Activated T-cell treated with anti-CD3 and anti-CD28 coated beads, Interleukin-2, amount 50 U/mL, for 24 hours (primary cell): ENCODE measurements around the gene CROCC2.

Source experiments
- DNase-seq: peaks from one replicate; pipeline ENCODE4 v3.0.0-alpha.2; 2020
- H3K27ac Mint-ChIP-seq: 2 replicates; pipeline ENCODE4 v1.8.0; 2020; ENCODE audit warnings: mild to moderate bottlenecking, mixed read lengths
- H3K27me3 Mint-ChIP-seq: 2 replicates; pipeline ENCODE4 v1.8.0; 2020; ENCODE audit warnings: mixed read lengths
- H3K36me3 Mint-ChIP-seq: 2 replicates; pipeline ENCODE4 v1.8.0; 2020; ENCODE audit warnings: low read depth, mixed read lengths
- H3K4me1 Mint-ChIP-seq: 2 replicates; pipeline ENCODE4 v1.8.0; 2020; ENCODE audit warnings: low read depth, mixed read lengths
- H3K4me3 Mint-ChIP-seq: 2 replicates; pipeline ENCODE4 v1.8.0; 2020; ENCODE audit warnings: mild to moderate bottlenecking, moderate library complexity, mixed read lengths
- H3K9me3 Mint-ChIP-seq: 2 replicates; pipeline ENCODE4 v1.8.0; 2020; ENCODE audit warnings: mixed read lengths

CROCC2 gene

DNA sequence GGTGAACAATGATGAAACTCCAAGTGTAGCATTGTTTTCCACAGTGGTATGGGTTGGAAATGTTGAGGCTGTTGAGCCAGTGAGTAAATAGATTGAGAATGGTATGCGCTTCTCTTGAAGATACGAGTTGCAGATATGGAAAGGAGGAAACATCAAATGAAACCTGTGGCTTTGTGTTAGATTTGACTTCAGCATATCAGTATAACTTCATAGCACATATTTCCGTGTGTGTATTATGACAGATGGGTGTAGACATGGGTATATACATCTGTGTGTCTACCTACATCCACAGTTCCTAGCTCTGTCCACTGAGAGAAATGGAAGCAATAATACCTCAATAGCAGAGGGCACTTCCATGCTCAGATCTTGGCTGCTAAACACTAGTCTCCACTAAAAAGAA lies 100.3 kb downstream of the CROCC2 start:
- peaks cover 44% of the 10 kb centered on the region for H3K4me1 Mint-ChIP-seq
- peak overlapping the region; percentile 2 for H3K27ac Mint-ChIP-seq
- H3K27me3 Mint-ChIP-seq: no peaks in the 10 kb centered on the region
- no peak overlapping the region for H3K4me3 Mint-ChIP-seq
- DNase-seq: no peak
- H3K9me3 Mint-ChIP-seq: peaks cover 24% of the 10 kb centered on the region
- peaks cover 17% of the 10 kb centered on the region for H3K36me3 Mint-ChIP-seq

DNA sequence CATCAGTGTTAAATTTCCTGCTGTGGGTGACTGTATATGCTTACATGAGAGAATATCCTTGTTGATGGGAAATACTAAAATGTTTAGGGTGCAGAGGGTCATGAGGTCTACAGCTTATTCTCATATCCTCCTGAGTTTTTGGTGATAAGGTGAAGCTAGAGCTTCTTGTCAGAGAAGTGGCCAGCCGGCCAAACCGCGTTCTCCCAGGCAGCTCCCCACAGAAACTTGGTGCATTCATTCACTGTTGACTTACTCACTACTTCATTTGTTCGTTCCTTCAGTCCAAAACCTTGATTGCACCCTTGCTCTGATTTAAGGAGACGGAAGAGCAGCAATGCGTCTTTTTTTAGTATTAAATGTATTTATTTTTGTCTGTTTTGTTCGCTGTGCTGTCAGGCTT lies 101.0 kb downstream of the CROCC2 start:
- no peak for DNase-seq
- Mint-ChIP-seq H3K27ac (peak overlapping the region; percentile 2), H3K27me3 (no peaks in the 10 kb centered on the region), H3K9me3 (peaks cover 24% of the 10 kb centered on the region), H3K4me3 (no peak overlapping the region), H3K4me1 (peaks cover 47% of the 10 kb centered on the region), H3K36me3 (peaks cover 17% of the 10 kb centered on the region)

DNA sequence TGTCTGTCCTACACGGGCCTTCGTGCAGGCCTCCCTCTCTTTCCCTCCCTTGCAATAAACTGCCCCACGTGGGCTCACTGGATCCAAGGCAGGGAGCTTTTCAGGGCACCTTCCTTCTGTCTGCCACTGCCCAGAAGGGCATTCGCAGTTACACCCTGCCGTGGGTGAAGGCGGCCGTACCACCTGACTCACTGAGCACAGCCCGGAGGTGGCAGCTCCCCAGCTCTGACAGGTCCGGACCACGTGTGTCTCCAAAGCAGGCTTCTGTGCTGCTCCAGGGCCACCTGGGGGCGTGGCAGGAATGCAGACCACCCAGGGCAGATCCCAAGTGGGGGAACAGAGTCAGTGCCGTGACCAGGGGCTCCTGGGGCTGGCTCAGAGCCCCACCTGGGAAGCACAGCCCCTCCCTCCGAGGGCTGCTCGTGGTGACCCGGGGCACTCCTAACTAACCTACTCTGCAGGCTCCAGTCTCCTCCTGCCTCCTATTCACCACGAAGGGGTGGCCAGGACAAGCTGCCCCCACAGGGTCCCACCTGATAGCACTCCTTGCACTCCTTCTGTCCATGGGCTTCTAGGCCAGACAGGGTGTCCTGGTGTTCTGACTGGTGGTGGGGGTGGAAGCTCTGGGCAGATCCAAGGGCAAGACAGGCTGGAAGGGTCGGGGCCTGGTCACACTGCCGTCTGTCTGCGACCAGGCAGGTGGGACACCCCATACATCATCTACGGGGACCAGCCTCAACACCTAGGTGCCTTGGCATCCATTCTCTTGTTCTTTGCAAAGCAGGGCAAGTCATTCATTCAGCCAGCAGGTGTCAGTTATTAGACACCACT lies 102.0 kb downstream of the CROCC2 start:
- no peak overlapping the region for H3K27ac Mint-ChIP-seq
- DNase-seq: peak; percentile 30

DNA sequence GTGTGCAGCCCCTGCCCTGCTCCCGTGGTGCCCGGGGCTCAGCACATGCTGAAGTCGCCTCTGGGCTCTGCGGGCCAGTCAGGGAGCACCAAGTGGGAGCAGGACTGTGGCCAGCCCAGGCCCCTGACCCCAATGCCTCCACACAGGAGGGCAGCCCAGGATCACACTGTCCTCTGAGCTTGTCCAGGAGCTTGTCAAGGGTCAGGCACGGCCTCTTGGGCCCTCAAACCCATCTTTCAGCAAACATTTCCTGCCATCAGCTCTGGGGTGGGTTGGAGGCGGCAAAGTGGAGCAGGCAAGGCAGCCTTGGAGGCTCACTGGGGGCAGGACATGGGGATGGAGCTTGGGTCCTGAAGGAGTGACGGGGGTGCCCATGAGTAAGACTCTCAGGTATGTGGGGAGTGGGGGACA lies 102.6 kb downstream of the CROCC2 start:
- H3K9me3 Mint-ChIP-seq: peaks cover 17% of the 10 kb centered on the region
- no peaks in the 10 kb centered on the region for H3K27me3 Mint-ChIP-seq
- peak overlapping the region; percentile 79 for H3K27ac Mint-ChIP-seq
- peaks cover 52% of the 10 kb centered on the region for H3K4me1 Mint-ChIP-seq
- peak overlapping the region; percentile 27 for H3K4me3 Mint-ChIP-seq
- peaks cover 12% of the 10 kb centered on the region for H3K36me3 Mint-ChIP-seq
- DNase-seq: peak; percentile 28

More for the DNA sequence above, 102.0 kb downstream of the CROCC2 start:
- H3K36me3 Mint-ChIP-seq: peaks cover 17% of the 10 kb centered on the region
- H3K27me3 Mint-ChIP-seq: no peaks in the 10 kb centered on the region
- peaks cover 23% of the 10 kb centered on the region for H3K9me3 Mint-ChIP-seq
- peaks cover 52% of the 10 kb centered on the region for H3K4me1 Mint-ChIP-seq
- H3K4me3 Mint-ChIP-seq: no peak overlapping the region

DNA sequence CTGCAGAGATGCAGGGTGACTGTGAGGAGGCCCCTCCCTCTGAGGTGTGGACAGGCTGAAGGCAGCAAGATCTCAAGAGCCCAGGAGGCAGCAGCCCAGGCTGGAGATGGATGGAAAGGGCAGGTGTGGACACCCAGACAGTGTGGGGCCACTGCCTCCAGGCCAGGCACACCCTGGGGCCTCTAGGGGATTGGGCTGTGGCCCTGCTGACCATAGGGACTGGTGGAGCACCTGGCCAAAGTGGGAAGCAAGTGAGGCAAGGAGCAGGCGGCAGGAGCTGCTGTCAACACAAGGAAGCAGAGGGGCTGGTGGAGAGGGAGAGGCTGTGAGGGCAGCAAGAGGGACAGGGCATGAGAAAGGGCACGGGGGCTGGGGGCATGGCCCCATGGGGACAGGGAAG lies 103.1 kb downstream of the CROCC2 start:
- H3K27ac Mint-ChIP-seq: peak overlapping the region; percentile 79
- peaks cover 52% of the 10 kb centered on the region for H3K4me1 Mint-ChIP-seq
- DNase-seq: no peak

DNA sequence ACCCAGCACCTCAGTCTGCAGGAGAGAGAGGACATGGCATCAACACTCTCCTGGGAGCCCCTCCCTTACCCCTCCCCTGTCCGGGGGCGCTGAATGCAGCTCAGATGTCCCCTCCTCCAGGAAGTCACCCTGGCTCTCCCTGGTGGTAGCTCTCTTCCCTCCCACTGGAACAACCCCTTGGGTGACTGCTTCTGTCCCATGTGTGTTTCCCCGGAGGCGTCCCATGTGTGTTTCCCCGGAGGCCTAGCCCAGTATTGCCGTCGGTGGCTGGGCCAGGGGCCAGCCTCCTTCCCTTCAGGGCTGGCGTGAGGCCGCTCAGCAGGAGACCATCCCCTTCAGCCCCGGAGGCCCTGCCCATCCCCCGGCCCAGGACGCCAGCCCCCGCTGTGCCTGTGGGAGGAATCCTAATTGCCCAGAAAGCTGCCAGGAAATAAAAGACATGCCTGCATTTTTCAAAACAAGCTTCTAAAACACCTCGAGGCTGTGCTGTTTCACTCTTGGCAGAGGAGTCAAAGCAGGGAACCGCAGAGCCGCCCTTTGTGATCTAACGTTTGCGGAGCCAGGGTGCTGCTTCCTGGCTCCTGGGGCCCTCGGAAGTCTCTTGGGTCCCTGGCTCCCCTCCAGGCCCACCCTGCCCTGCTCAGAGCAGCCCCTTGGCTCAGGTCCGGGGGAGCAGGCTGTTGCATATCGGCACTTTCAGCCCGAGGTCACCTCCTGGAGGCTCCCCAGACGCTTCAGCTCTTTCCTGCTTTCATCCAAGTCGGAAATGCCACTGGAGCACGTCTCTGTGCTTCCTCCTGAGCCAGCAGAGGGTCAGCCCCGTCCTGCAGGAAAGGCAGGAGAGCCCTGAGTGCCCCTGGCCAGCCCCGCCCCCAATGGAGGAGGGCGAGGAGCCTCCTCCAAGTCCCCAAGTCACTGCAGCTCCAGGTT lies 103.7 kb downstream of the CROCC2 start:
- Mint-ChIP-seq H3K27me3 (no peaks in the 10 kb centered on the region), H3K9me3 (peaks cover 12% of the 10 kb centered on the region), H3K4me1 (peaks cover 52% of the 10 kb centered on the region), H3K36me3 (peaks cover 9% of the 10 kb centered on the region), H3K4me3 (peak overlapping the region; percentile 49), H3K27ac (peak overlapping the region; percentile 79)
- peak; percentile 65 for DNase-seq

More for the DNA sequence above, 103.1 kb downstream of the CROCC2 start:
- Mint-ChIP-seq H3K36me3 (peaks cover 9% of the 10 kb centered on the region), H3K4me3 (peak overlapping the region; percentile 27), H3K9me3 (peaks cover 13% of the 10 kb centered on the region), H3K27me3 (no peaks in the 10 kb centered on the region)

DNA sequence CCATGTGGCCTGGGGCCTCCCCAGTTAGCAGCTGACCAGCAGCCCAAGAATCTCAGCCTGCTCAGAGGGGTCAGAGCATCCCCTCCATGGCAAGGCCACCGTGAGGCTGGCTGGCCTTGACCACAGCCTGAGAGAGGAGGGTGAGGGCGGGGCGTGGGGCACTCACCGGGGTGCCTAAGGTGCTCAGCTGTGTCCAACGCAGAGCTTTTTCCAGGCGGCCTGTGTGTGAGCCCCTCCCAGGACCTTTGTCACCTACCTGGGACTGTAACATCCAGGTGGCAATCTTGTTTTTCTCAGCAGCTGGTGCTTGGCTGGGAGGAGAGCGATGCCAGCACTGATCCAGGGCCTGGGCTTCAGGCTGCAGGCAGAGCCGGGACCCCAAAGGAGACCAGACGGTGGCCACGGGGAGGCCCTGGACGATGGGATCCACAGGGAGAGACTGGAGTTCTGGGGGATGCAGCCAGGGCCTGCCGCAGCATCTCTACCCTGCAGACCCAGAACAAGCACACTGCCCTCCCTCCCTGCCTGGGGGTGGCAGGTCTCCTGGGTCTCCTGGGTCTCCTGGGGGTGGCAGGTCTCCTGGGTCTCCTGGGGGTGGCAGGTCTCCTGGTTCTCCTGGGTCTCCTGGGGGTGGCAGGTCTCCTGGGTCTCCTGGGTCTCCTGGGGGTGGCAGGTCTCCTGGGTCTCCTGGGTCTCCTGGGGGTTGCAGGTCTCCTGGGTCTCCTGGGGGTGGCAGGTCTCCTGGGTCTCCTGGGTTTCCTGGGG lies 104.6 kb downstream of the CROCC2 start:
- Mint-ChIP-seq H3K4me1 (peaks cover 52% of the 10 kb centered on the region), H3K27me3 (no peaks in the 10 kb centered on the region), H3K27ac (peak overlapping the region; percentile 79), H3K4me3 (peak overlapping the region; percentile 49), H3K9me3 (peaks cover 6% of the 10 kb centered on the region), H3K36me3 (peaks cover 4% of the 10 kb centered on the region)
- DNase-seq: no peak

DNA sequence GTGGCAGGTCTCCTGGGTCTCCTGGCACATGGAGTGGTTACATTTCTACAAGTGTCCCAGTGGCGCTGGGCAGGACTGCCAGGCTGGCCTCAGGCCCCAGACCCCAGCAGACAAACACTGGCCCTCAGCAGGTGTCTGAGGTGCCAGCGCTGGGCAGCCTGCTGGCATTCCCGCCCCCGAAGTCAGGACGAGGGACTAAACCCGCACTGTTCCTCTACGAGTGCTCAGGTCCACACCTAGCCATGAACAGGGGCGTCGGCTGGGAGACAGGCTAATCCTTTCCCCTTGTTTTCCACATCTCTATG lies 105.1 kb downstream of the CROCC2 start:
- DNase-seq: peak; percentile 37
- no peaks in the 10 kb centered on the region for H3K27me3 Mint-ChIP-seq
- peaks cover 50% of the 10 kb centered on the region for H3K4me1 Mint-ChIP-seq
- H3K36me3 Mint-ChIP-seq: no peaks in the 10 kb centered on the region
- H3K9me3 Mint-ChIP-seq: peaks cover under 1% of the 10 kb centered on the region
- no peak overlapping the region for H3K4me3 Mint-ChIP-seq
- H3K27ac Mint-ChIP-seq: no peak overlapping the region

DNA sequence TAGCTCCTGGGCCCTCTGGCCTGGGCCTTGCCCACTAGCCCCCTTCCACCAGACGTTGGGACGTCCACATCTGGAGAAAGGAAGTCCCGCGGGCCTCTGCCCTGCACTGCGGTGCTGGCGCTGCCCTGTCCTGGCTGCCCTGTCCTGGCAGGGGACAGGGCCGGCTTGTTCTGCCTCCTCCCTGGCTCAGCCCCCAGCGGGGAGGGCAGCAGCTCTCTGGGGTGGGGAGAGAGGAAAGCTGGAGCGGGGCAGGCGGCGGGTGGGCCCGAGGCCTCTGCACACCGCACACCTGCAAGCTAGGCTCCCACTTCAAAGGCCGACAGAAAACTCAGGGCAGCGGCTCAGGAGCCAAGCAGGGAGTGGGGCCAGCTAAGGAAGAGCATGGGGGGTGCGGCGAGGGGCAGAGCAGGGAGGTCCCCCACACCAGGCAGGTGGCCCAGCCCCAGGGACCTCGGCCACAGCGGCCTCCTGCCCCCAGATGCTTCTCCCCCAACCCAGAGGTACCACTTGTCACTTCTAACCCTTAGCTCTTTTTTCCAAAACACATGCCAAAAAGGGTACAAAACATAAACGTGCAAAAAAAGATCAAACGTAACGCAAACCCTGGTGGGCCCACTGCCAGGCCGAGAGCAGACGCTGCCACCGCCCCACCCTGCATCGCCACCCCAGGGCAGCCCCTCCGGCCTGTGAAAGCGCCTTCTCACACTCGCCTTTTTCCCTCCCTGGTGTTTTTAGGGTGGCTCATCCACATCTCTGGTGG lies 105.8 kb downstream of the CROCC2 start:
- no peaks in the 10 kb centered on the region for H3K27me3 Mint-ChIP-seq

DNA sequence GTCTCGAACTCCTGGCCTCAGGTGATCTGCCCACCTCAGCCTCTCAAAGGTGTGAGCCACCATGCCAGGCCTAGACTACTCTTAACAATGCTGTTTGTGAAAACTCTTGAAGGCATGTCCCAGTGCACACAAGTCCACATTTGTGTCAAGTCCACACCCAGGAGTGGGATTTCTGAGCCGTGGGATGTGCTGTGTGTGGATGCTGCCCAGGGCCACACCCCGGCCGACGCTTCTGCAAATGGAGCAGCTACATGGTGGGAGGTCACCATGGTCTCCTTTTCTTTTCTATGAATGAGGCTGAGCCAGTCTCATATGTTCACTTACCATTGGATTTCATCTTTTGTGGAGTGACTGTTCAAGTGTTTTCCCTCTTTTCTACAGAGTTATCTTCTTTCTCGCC lies 108.1 kb downstream of the CROCC2 start:
- no peak overlapping the region for H3K4me3 Mint-ChIP-seq
- no peak for DNase-seq
- no peaks in the 10 kb centered on the region for H3K36me3 Mint-ChIP-seq
- H3K4me1 Mint-ChIP-seq: peaks cover 31% of the 10 kb centered on the region
- H3K9me3 Mint-ChIP-seq: no peaks in the 10 kb centered on the region
- H3K27me3 Mint-ChIP-seq: no peaks in the 10 kb centered on the region
- H3K27ac Mint-ChIP-seq: no peak overlapping the region

More for the DNA sequence above, 105.8 kb downstream of the CROCC2 start:
- no peak overlapping the region for H3K27ac Mint-ChIP-seq
- no peaks in the 10 kb centered on the region for H3K36me3 Mint-ChIP-seq
- peaks cover 43% of the 10 kb centered on the region for H3K4me1 Mint-ChIP-seq
- peak; percentile 42 for DNase-seq
- H3K4me3 Mint-ChIP-seq: no peak overlapping the region
- no peaks in the 10 kb centered on the region for H3K9me3 Mint-ChIP-seq

DNA sequence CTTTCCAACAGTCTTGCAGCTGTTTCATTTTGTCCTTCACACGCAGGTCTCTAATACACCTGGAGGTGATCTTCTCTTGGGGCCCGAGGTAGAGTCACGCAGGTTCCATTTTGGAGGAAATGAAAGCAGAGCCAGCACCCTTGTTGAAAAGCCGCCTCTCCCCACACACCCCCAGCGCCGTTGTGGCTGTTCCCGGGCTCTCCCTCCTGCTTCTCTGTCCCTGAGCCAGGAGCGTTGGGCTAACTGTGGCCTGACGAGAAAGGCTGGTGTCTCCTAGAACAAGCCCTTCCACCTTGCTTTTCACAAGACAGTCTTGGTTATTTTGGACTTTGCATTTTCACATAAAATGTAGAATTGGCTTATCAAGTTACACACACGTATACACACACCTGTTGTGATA lies 108.6 kb downstream of the CROCC2 start:
- Mint-ChIP-seq H3K4me3 (no peak overlapping the region), H3K27ac (no peak overlapping the region)

DNA sequence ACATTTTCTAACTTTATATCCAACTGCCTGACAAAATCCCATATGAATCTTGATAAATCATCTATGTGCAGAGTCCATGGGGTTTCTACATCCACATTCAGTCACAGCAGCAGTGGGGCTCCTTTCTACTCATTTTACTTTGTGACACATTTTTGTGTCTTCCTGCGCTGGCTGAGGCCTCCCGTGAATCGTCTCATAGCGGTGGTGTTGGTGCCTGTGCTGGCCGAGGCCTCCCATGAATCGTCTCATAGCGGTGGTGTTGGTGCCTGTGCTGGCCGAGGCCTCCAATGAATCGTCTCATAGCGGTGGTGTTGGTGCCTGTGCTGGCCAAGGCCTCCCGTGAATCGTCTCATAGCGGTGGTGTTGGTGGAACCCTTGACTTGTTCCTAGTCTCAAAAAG lies 109.3 kb downstream of the CROCC2 start:
- H3K9me3 Mint-ChIP-seq: no peaks in the 10 kb centered on the region
- H3K27ac Mint-ChIP-seq: no peak overlapping the region
- no peaks in the 10 kb centered on the region for H3K36me3 Mint-ChIP-seq
- peak; percentile 20 for DNase-seq
- H3K4me3 Mint-ChIP-seq: no peak overlapping the region
- peaks cover 19% of the 10 kb centered on the region for H3K4me1 Mint-ChIP-seq
- no peaks in the 10 kb centered on the region for H3K27me3 Mint-ChIP-seq

More for the DNA sequence above, 108.6 kb downstream of the CROCC2 start:
- Mint-ChIP-seq H3K27me3 (no peaks in the 10 kb centered on the region), H3K9me3 (no peaks in the 10 kb centered on the region), H3K4me1 (peaks cover 25% of the 10 kb centered on the region), H3K36me3 (no peaks in the 10 kb centered on the region)
- DNase-seq: no peak

DNA sequence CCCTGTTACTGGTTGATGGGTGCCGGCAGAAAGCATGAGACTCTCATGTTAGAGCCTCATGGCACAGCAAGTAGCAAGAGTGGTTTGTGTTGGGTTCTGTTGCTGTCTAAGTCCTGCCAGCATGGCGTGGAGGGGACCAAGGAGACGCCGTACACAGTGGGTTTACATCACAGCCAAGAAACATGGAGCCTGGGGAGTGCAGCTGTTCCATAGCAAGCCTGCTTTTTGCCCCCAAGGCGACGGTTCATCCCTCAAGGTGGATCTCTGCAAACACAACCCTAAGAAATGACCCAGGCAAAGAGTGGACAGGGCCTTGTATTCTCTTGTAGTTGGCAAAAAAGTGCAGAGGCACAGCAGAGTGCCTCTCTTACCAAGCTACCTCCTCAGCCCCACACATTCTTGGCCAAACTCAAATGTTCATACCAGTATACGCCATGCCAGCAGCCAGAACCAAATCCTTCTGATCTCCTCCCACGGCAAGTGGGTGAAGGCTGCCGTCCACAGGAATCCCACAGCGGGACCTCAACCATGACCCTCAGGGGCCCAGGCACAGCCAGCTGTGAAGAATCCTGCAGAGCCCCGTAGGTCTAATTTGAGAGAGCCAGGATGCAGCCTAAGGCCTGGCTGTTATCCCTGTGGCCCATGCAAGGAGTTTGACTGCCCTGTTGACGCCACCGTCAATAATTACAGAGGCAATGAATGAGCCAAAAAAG lies 111.2 kb downstream of the CROCC2 start:
- H3K9me3 Mint-ChIP-seq: peaks cover 1% of the 10 kb centered on the region
- no peak overlapping the region for H3K4me3 Mint-ChIP-seq
- no peaks in the 10 kb centered on the region for H3K36me3 Mint-ChIP-seq
- no peak overlapping the region for H3K27ac Mint-ChIP-seq
- no peak for DNase-seq
- no peaks in the 10 kb centered on the region for H3K27me3 Mint-ChIP-seq
- peaks cover 7% of the 10 kb centered on the region for H3K4me1 Mint-ChIP-seq
